Measurements from ENCODE around the gene TRANK1.

GRCh38 chr3:36877930-36878685 is 66.7 kb downstream of the TRANK1 start:
- TF ChIP-seq SMC3 (conservative IDR thresholded peaks at IDR 0.05; ENCODE audit: poor library complexity) (no peak), CTCF (IDR thresholded peaks at IDR 0.05; ENCODE audit: poor library complexity, severe bottlenecking) (no peak), RAD21 (conservative IDR thresholded peaks at IDR 0.05) (no peak), POLR2AphosphoS5 (IDR thresholded peaks at IDR 0.05) (no peak), REST (IDR thresholded peaks at IDR 0.05; ENCODE audit: borderline replicate concordance) (no peak), EZH2 (IDR thresholded peaks at IDR 0.05; ENCODE audit: borderline replicate concordance, insufficient read depth, low read length, poor library complexity, severe bottlenecking) (no peak), MXI1 (conservative IDR thresholded peaks at IDR 0.05; ENCODE audit: poor library complexity, severe bottlenecking) (no peak), TAF1 (IDR thresholded peaks at IDR 0.05; ENCODE audit: low read depth) (no peak), EP300 (conservative IDR thresholded peaks at IDR 0.05; ENCODE audit: poor library complexity, severe bottlenecking) (no peak)
